Stimulated activated CD8-positive, alpha-beta memory T cell treated with anti-CD3 and anti-CD28 coated beads, Interleukin-7, amount 100 ng/mL, for 4 hours (primary cell): ENCODE measurements around the gene FFAR2.
"Not testable (repeated sequence)": the region's sequence is repeated elsewhere in the genome, so short reads cannot be mapped to it uniquely, and the experiment has no call there.

Experiments
- DNase-seq, 2 donors: peaks; one replicate each; pipeline ENCODE4 v3.0.0-alpha.2; 2020; ENCODE audit warnings: low read depth in 2 of 2

Gene FFAR2

GRCh38 chr19:35455616-35456201 lies 7.7 kb downstream of the FFAR2 start:
- no peak for DNase-seq

- no peak for DNase-seq
Observed at GRCh38 chr19:35457173-35457572, 9.1 kb downstream of the FFAR2 start.

GRCh38 chr19:35458192-35458591 lies 10.1 kb downstream of the FFAR2 start:
- DNase-seq: no peak

- no peak for DNase-seq
Observed at GRCh38 chr19:35458731-35459391, 10.8 kb downstream of the FFAR2 start.

GRCh38 chr19:35459414-35460082 lies 11.5 kb downstream of the FFAR2 start:
- no peak for DNase-seq

- no peak for DNase-seq
Observed at GRCh38 chr19:35460608-35461007, 12.6 kb downstream of the FFAR2 start.

GRCh38 chr19:35461060-35461459 lies 13.0 kb downstream of the FFAR2 start:
- DNase-seq: no peak

- not testable (repeated sequence) for DNase-seq
Observed at GRCh38 chr19:35461788-35462187, 13.7 kb downstream of the FFAR2 start.

- DNase-seq: peak; percentile 23 to 42
Observed at GRCh38 chr19:35462476-35462953, 14.5 kb downstream of the FFAR2 start.

GRCh38 chr19:35462956-35463355 lies 14.9 kb downstream of the FFAR2 start:
- not testable (repeated sequence) for DNase-seq

- DNase-seq: no peak
Observed at GRCh38 chr19:35466259-35466658, 18.2 kb downstream of the FFAR2 start.

GRCh38 chr19:35468637-35469036 lies 20.6 kb downstream of the FFAR2 start:
- DNase-seq: peak; percentile 26 to 46

GRCh38 chr19:35470128-35470527 lies 22.1 kb downstream of the FFAR2 start:
- no peak for DNase-seq

GRCh38 chr19:35471075-35471474 lies 23.0 kb downstream of the FFAR2 start:
- DNase-seq: not testable (repeated sequence)

- no peak for DNase-seq
Observed at GRCh38 chr19:35471946-35472345, 23.9 kb downstream of the FFAR2 start.

- no peak for DNase-seq
Observed at GRCh38 chr19:35474104-35474503, 26.0 kb downstream of the FFAR2 start.

- DNase-seq: not testable (repeated sequence)
Observed at GRCh38 chr19:35474594-35474993, 26.5 kb downstream of the FFAR2 start.

- DNase-seq: no peak
Observed at GRCh38 chr19:35476149-35476548, 28.1 kb downstream of the FFAR2 start.

GRCh38 chr19:35478794-35479677 lies 31.0 kb downstream of the FFAR2 start:
- no peak for DNase-seq

GRCh38 chr19:35483089-35483488 lies 35.0 kb downstream of the FFAR2 start:
- DNase-seq: no peak

- no peak for DNase-seq
Observed at GRCh38 chr19:35484252-35485036, 36.4 kb downstream of the FFAR2 start.
